ENCODE results near the gene MCUB.
"Not testable (repeated sequence)": the region's sequence is repeated elsewhere in the genome, so short reads cannot be mapped to it uniquely, and the experiment has no call there.

Gene MCUB

GRCh38 chr4:109562457-109563239 is 2.6 kb downstream of the MCUB start:
- no peaks in the 10 kb centered on the region for H3K27me3 Mint-ChIP-seq
- peak overlapping the region; percentile 97 for H3K27ac Mint-ChIP-seq
- peaks cover 66% of the 10 kb centered on the region for H3K4me1 Mint-ChIP-seq (ENCODE audit: low read depth)
- H3K9me3 Mint-ChIP-seq, result peaks cover 3% of the 10 kb centered on the region
- no peak for DNase-seq
- H3K4me3 Mint-ChIP-seq, result peak overlapping the region; percentile 87
- H3K36me3 Mint-ChIP-seq (ENCODE audit: low read depth), result peaks cover 56% of the 10 kb centered on the region

- H3K9me3 Mint-ChIP-seq, result no peaks in the 10 kb centered on the region
- no peak overlapping the region for H3K4me3 Mint-ChIP-seq
- peak overlapping the region; percentile 50 for H3K27ac Mint-ChIP-seq
- peaks cover 73% of the 10 kb centered on the region for H3K4me1 Mint-ChIP-seq (ENCODE audit: low read depth)
- H3K27me3 Mint-ChIP-seq, result no peaks in the 10 kb centered on the region
- peaks cover 42% of the 10 kb centered on the region for H3K36me3 Mint-ChIP-seq (ENCODE audit: low read depth)
- no peak for DNase-seq
Observed at GRCh38 chr4:109571494-109571893, 11.4 kb downstream of the MCUB start.

- peaks cover 36% of the 10 kb centered on the region for H3K36me3 Mint-ChIP-seq (ENCODE audit: low read depth)
- H3K4me3 Mint-ChIP-seq, result no peak overlapping the region
- peaks cover 74% of the 10 kb centered on the region for H3K4me1 Mint-ChIP-seq (ENCODE audit: low read depth)
- no peak for DNase-seq
- no peaks in the 10 kb centered on the region for H3K27me3 Mint-ChIP-seq
- H3K9me3 Mint-ChIP-seq, result no peaks in the 10 kb centered on the region
- no peak overlapping the region for H3K27ac Mint-ChIP-seq
Observed at GRCh38 chr4:109572154-109572553, 12.1 kb downstream of the MCUB start.

- Mint-ChIP-seq H3K4me3 (peak overlapping the region; percentile 0), H3K27ac (peak overlapping the region; percentile 56), H3K4me1 (ENCODE audit: low read depth) (peaks cover 75% of the 10 kb centered on the region), H3K27me3 (no peaks in the 10 kb centered on the region), H3K36me3 (ENCODE audit: low read depth) (peaks cover 39% of the 10 kb centered on the region), H3K9me3 (peaks cover 1% of the 10 kb centered on the region)
- DNase-seq, result no peak
Observed at GRCh38 chr4:109574443-109574850, 14.4 kb downstream of the MCUB start.

- no peak for DNase-seq
- Mint-ChIP-seq H3K9me3 (peaks cover 3% of the 10 kb centered on the region), H3K27me3 (no peaks in the 10 kb centered on the region), H3K36me3 (ENCODE audit: low read depth) (peaks cover 40% of the 10 kb centered on the region), H3K27ac (peak overlapping the region; percentile 56), H3K4me1 (ENCODE audit: low read depth) (peaks cover 71% of the 10 kb centered on the region), H3K4me3 (peak overlapping the region; percentile 0)
Observed at GRCh38 chr4:109574931-109575804, 15.1 kb downstream of the MCUB start.

GRCh38 chr4:109576462-109576861 is 16.4 kb downstream of the MCUB start:
- Mint-ChIP-seq H3K27ac (no peak overlapping the region), H3K27me3 (no peaks in the 10 kb centered on the region), H3K9me3 (peaks cover 8% of the 10 kb centered on the region), H3K4me3 (no peak overlapping the region), H3K4me1 (ENCODE audit: low read depth) (peaks cover 66% of the 10 kb centered on the region), H3K36me3 (ENCODE audit: low read depth) (peaks cover 44% of the 10 kb centered on the region)
- no peak for DNase-seq

GRCh38 chr4:109578846-109579245 is 18.8 kb downstream of the MCUB start:
- no peaks in the 10 kb centered on the region for H3K27me3 Mint-ChIP-seq
- no peak for DNase-seq
- peaks cover 63% of the 10 kb centered on the region for H3K4me1 Mint-ChIP-seq (ENCODE audit: low read depth)
- H3K9me3 Mint-ChIP-seq, result peaks cover 16% of the 10 kb centered on the region
- H3K4me3 Mint-ChIP-seq, result no peak overlapping the region
- H3K36me3 Mint-ChIP-seq (ENCODE audit: low read depth), result peaks cover 47% of the 10 kb centered on the region
- H3K27ac Mint-ChIP-seq, result peak overlapping the region; percentile 70

- not testable (repeated sequence) for H3K4me3 Mint-ChIP-seq, H3K27me3 Mint-ChIP-seq, H3K27ac Mint-ChIP-seq, DNase-seq
- peaks cover 16% of the 10 kb centered on the region for H3K9me3 Mint-ChIP-seq
- H3K4me1 Mint-ChIP-seq (ENCODE audit: low read depth), result peaks cover 63% of the 10 kb centered on the region
- H3K36me3 Mint-ChIP-seq (ENCODE audit: low read depth), result peaks cover 47% of the 10 kb centered on the region
Observed at GRCh38 chr4:109579997-109580396, 20.0 kb downstream of the MCUB start.

GRCh38 chr4:109588176-109588575 is 28.1 kb downstream of the MCUB start:
- peak overlapping the region; percentile 50 for H3K4me3 Mint-ChIP-seq
- H3K27me3 Mint-ChIP-seq, result no peaks in the 10 kb centered on the region
- peaks cover 30% of the 10 kb centered on the region for H3K36me3 Mint-ChIP-seq (ENCODE audit: low read depth)
- DNase-seq, result peak; percentile 57
- H3K27ac Mint-ChIP-seq, result peak overlapping the region; percentile 85
- peaks cover 90% of the 10 kb centered on the region for H3K4me1 Mint-ChIP-seq (ENCODE audit: low read depth)
- peaks cover under 1% of the 10 kb centered on the region for H3K9me3 Mint-ChIP-seq

GRCh38 chr4:109589119-109589518 is 29.1 kb downstream of the MCUB start:
- H3K27ac Mint-ChIP-seq, result peak overlapping the region; percentile 85
- H3K9me3 Mint-ChIP-seq, result no peaks in the 10 kb centered on the region
- no peaks in the 10 kb centered on the region for H3K27me3 Mint-ChIP-seq
- peaks cover 87% of the 10 kb centered on the region for H3K4me1 Mint-ChIP-seq (ENCODE audit: low read depth)
- H3K4me3 Mint-ChIP-seq, result no peak overlapping the region
- H3K36me3 Mint-ChIP-seq (ENCODE audit: low read depth), result peaks cover 30% of the 10 kb centered on the region
- no peak for DNase-seq

- Mint-ChIP-seq H3K36me3 (ENCODE audit: low read depth) (peaks cover 31% of the 10 kb centered on the region), H3K9me3 (no peaks in the 10 kb centered on the region), H3K4me1 (ENCODE audit: low read depth) (peaks cover 83% of the 10 kb centered on the region), H3K27me3 (no peaks in the 10 kb centered on the region), H3K4me3 (no peak overlapping the region), H3K27ac (peak overlapping the region; percentile 85)
- DNase-seq, result no peak
Observed at GRCh38 chr4:109589605-109590004, 29.6 kb downstream of the MCUB start.

- Mint-ChIP-seq H3K27me3 (no peaks in the 10 kb centered on the region), H3K27ac (peak overlapping the region; percentile 79), H3K4me3 (no peak overlapping the region), H3K36me3 (ENCODE audit: low read depth) (peaks cover 28% of the 10 kb centered on the region), H3K9me3 (no peaks in the 10 kb centered on the region), H3K4me1 (ENCODE audit: low read depth) (peaks cover 74% of the 10 kb centered on the region)
- DNase-seq, result no peak
Observed at GRCh38 chr4:109590905-109591304, 30.9 kb downstream of the MCUB start.

GRCh38 chr4:109592367-109592766 is 32.3 kb downstream of the MCUB start:
- Mint-ChIP-seq H3K4me3 (no peak overlapping the region), H3K27me3 (no peaks in the 10 kb centered on the region), H3K9me3 (no peaks in the 10 kb centered on the region), H3K36me3 (ENCODE audit: low read depth) (peaks cover 17% of the 10 kb centered on the region), H3K4me1 (ENCODE audit: low read depth) (peaks cover 59% of the 10 kb centered on the region), H3K27ac (no peak overlapping the region)
- no peak for DNase-seq

- Mint-ChIP-seq H3K4me1 (ENCODE audit: low read depth) (peaks cover 50% of the 10 kb centered on the region), H3K27ac (peak overlapping the region; percentile 42), H3K36me3 (ENCODE audit: low read depth) (peaks cover 28% of the 10 kb centered on the region)
- not testable (repeated sequence) for H3K27me3 Mint-ChIP-seq, H3K9me3 Mint-ChIP-seq, DNase-seq, H3K4me3 Mint-ChIP-seq
Observed at GRCh38 chr4:109595123-109595522, 35.1 kb downstream of the MCUB start.

All from activated T-cell treated with anti-CD3 and anti-CD28 coated beads, Interleukin-2, amount 50 U/mL, for 24 hours (primary cell).